AG08395 (cell line): Measurements from ENCODE around the gene SUGCT.
"Not testable (repeated sequence)": the region's sequence is repeated elsewhere in the genome, so short reads cannot be mapped to it uniquely, and the experiment has no call there.

ENCODE experiments used
- DNase-seq: peaks from one replicate; pipeline ENCODE4 v3.0.0; 2012; ENCODE audit warnings: mixed read lengths, low spot score

Gene SUGCT

DNA sequence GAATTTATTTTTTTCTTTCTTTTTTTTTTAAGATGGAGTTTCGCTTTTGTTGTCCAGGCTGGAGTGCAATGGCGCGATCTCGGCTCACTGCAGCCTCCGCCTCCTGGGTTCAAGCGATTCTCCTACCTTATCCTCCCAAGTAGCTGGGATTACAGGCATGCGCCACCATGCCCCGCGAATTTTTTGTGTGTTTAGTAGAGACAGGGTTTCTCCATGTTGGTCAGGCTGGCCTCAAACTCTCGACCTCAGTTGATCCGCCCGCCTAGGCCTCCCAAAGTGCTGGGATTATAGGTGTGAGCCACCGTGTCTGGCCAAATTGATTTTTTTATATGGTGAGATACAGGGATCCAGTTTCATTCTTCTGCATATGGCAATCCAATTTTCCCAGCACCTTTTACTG lies 5.1 kb downstream of the SUGCT start:
- DNase-seq, result not testable (repeated sequence)

DNA sequence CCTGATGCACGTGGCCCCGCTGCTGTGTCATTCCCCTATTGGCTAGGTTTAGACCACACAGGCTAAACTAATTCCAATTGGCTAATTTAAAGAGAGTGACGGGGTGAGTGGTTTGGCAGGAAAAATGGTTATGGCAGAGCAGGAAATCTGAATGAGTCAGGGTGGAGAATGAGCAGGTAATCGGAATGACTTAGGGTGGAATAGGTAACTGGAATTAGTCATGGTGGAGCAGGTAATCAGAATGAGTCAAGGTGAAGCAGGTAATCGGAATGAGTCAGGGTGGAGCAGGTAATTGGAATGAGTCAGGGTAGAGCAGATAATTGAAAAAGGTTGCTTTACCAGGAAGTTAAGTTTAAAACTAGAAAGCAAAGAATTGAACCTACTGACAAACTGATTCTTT lies 7.1 kb downstream of the SUGCT start:
- DNase-seq, result not testable (repeated sequence)

DNA sequence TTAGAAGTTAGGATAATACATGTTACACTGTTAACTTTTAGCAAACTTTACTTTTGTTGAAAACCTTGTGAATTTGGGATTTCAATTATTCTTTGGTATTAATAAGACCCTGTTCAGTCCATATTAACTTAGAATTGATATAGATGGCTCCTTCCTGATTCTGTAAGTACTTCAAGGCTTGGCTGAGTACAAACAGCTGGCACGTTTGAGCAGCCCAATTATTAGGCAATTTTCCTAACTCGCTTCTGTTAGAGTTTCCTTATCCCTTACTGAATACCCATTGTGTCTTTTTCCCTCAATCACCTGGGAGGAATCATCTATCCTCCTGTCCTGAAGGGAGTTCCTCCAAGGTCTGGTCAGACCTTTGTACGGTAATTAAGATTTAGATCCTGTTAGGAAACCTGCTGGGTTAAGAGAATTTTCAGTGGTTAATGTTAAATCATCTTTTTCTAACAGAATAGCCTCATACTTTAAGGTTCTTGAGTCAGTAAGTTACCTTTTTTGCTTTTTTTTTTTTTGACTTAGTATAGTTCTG lies 10.9 kb downstream of the SUGCT start:
- not testable (repeated sequence) for DNase-seq

DNA sequence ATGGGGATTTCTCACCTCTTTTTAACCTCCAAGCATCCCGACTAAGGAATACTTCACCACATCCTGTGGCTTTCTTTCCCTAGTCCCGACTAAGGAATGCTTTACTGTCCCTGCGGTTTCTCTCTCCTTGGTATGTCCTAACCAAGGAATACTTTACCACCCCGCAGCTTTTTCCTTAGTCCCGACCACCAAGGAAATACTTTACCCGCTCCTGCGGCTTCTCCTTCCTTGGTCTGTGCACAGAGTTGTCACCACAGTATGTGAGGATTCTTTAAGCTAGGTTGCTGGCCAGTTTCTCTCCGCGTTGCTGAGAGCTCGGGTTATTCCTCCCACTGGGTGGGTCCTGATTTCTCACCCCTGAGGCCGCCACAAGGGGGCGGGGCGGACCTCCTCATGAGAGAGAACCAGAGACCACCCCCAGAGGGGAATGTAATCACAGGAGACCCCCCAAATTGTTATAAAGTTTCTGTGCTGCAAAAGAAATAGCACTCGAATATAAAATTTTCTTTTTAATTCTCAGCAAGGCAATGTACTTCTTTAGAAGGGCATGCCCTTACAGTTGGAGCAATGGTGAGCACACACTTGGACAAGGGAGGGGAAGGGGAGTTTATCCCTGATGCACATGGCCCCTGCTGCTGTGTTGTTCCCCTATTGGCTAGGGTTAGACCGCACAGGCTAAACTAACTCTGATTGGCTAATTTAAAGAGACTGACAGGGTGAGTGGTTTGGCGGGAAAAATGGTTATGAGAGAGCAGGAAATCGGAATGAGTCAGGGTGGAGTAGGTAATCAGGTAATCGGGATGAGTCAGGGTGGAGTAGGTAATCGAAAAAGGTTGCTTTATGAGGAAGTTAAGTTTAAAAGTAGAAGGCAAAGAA lies 12.8 kb downstream of the SUGCT start:
- no peak for DNase-seq

DNA sequence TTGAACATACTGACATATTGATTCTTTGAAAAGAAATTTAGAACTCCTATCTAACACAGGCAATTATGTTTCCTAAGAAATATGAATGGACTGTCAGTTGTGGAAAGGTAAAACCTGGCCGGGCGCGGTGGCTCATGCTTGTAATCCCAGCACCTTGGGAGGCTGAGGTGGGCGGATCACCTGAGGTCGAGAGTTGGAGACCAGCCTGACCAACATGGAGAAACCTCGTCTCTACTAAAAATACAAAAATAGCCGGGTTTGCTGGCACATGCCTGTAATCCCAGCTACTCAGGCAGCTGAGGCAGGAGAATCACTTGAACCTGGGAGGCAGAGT lies 13.4 kb downstream of the SUGCT start:
- not testable (repeated sequence) for DNase-seq

DNA sequence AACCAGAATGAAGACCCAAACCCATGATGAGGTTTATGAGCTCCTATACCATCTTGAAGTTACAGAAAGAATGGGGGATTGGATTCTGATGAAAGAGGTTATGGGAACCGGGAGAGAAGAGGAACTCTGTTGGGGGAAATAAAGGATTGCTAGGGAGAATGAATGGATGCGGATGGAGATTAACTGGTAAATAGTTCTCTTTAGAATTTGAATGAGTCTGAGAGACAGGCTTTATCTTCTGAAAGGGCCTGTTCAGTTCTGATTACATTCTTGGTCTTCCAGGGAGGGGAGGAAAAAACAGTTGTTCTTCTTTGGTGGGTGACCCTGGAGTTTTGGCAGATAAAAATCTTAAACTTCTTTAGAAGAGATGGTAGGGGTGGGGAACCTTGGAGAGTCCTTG lies 13.9 kb downstream of the SUGCT start:
- DNase-seq, result no peak

DNA sequence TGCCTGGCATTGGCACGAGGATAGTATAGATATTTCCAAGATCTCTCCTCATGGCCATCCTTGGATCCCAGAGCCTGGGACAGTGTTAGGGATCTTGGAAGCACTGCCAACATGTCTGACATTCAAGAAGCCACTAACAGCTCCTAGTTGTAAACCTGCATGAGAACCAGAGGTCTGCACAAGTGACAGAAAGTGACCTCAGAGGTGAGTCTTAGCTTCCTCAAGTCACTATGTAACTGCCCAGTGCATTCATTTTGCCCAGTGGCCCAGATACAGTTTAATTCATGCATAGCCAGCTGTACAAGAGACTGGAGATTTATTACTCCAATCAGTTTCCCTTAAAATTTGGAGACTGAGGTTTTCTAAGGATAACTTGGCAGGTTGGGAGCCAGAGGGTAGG lies 16.7 kb downstream of the SUGCT start:
- DNase-seq, result no peak

DNA sequence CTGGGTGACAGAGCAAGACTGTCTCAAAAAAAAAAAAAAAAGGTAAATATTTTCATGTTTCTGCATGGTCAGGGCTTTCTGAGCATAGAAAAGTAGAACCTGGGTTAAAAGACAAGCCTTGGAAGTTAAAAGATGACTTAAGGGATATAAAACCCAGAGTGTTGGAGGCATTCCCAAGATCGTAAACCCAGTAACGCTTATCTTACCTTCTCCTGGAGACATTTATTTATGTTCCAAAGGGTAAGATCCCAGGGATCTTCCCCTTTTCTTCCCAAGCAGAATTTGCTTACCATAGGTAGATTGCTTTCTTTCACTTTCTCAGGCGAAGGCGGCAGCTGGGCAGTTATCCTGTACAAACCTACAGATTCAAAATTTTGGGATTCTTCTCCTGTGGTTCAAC lies 22.2 kb downstream of the SUGCT start:
- DNase-seq, result no peak

DNA sequence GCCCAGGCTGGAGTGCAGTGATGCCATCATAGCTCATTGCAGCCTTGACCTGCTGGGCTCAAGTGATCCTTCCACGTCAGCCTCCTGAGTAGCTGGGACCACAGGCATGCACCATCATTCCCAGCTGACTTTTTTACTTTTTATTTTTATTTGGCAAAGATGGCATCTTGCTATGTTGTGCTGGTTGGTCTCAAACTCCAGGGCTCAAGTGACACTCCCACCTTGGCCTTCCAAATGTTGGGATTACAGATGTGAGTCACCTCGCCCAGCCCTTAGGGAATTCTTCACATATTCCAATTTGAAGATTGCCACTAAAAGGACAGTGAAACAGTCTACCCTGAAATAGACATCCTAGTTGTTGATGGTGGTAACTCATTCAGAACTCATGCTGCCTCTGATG lies 27.7 kb downstream of the SUGCT start:
- DNase-seq, result no peak

DNA sequence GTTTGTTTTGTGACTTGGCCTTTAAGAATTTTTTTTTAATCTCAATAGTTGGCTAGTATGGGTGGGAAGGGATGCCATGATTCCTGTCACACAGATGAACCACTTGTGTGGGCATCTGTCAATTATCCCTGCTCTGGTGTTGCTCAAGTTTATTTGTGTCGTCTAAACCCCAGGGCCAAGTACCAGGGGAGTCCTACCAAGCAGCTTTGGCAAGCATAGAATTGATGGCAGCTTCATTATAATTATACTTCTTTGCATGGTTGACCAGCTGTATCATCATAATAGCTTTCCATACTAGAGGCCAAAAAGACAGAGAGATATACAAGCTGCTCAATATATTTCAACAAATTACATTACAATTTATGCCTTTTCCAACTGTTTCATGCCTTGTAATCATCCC lies 30.4 kb downstream of the SUGCT start:
- no peak for DNase-seq

DNA sequence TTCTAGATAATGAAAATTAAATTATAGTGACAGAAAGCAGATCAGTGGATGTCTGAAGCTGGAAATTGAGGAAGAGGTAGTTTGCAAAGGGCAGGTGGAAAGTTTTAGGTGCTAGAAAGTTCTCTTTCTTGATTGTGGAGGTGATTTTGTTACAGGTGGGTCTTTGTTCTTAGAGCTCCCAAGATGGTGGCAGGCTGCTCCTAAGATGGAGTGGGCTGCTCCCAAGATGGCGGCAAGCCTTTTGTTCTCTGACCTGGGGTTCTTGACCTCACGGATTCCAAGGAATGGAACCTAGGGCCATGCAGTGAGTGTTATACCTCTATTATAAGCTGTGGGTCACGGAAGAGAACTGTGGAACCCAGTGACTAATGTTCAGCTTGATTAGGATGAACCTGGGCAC lies 32.5 kb downstream of the SUGCT start:
- DNase-seq, result no peak

DNA sequence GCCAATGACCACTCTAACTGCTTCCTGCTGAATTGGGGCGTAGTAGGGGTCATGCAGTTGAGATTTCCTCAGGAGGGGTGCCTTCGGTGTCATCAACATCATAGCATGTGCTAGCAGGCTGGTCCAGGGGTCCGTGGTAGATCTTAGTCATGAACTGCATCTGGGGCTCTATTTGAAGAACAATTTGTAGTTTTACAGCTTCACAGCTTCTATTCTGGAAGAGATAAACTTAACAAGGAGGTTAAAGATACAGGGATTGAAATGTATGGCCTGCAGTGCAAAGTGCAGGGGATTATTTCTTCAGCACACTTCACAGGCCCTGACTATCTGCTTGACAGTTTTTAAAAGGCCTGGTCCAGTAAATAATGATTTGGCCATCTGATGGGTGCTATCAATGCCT lies 33.5 kb downstream of the SUGCT start:
- not testable (repeated sequence) for DNase-seq

DNA sequence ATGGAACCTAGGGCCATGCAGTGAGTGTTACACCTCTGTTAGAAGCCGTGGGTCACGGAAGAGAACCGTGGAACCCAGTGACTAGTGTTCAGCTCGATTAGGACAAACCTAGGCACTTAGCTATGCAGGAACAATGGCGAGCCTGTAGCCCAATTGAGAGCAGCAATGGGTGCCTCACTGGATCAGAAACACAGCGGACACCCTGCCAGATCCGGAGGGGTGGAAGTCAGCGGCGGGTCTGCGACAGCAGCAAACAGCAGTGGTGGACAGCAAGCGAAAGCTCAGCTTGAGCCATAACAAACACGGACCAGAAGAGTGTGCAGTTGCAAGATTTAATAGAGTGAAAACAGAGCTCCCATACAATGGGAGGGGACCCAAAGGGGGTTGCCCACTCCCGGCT lies 38.3 kb downstream of the SUGCT start:
- not testable (repeated sequence) for DNase-seq

DNA sequence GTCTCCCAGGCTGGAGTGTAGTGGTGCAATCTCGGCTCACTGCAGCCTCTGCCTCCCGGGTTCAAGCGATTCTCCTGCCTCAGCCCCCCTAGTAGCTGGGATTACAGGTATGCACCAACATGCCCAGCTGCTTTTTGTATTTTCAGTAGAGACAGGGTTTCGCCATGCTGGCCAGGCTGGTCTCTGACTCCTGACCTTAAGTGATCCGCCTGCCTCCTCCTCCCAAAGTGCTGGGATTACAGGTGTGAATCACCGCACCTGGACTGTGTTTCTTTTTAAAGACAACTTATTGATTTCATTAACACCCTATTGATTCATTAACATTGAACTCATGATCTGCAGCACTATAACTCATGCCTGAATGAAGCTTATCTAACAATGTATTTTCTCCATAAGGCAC lies 40.5 kb downstream of the SUGCT start:
- DNase-seq, result not testable (repeated sequence)

DNA sequence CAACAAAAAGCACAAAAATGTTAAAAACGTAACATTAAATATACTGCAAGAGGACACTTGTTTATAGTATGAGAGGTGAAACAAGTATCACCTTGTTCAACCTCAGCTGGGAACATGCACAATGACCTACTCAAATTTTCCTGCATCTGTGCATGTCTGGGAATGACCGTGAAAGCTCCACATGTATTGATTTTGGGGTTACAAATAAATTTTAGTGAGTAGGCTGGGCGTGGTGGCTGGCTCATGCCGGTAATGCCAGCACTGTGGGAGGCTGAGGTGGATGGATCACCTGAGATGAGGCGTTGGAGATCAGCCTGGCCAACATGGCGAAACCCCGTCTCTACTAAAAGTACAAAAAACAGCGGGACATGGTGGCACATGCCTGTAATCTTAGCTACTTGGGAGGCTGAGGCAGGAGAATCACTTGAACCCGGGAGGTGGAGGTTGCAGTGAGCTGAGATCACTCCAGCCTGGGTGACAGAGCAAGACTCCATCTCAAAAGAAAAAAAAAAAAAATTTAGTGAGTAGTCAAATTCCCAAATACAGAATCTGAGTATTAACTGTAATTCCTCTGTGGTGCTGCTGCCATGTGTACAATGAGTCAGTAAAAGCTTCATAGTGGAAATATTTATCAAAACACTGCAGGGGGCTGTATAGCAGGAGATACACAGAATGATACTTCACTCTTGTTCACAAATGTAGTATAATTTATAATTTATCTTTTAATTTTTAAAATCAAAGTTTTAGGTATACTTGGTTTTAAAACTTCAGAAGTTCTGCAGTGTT lies 41.1 kb downstream of the SUGCT start:
- peak; percentile 55 for DNase-seq

DNA sequence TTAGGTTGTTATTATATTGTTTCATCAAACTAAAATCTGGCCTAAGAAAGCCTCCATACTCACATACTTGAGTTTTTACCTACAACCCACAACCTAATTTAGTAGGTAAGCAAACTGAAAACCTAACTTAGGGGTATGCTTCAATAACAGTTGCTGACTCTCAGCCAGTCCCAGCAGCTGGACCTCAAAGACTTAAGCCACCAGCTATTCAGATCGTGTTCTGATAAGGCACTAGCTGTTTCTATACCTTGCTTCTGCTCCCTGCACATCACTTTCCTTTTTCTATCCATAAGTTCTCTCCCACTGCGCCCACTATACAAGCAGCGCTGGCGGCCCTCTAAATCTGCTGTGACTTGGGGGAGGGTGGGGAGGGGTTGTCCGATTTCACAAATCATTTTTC lies 42.3 kb downstream of the SUGCT start:
- no peak for DNase-seq

DNA sequence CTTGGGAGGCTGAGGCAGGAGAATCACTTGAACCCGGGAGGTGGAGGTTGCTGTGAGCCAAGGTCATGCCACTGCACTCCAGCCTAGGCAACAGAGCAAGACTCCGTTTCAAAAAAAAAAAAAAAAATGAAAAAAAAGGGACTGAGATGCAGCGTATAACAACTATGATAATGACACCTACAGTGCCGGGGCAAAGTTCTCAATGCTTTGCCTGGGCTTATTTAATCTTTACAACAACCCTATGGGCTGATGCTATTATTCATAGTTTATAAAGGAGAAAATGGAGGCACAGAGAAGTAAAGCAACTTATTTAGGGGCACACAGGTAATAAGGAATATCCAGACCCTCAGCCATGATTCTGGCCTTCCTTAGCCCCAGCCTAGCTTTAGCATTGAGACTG lies 47.6 kb downstream of the SUGCT start:
- DNase-seq, result no peak

DNA sequence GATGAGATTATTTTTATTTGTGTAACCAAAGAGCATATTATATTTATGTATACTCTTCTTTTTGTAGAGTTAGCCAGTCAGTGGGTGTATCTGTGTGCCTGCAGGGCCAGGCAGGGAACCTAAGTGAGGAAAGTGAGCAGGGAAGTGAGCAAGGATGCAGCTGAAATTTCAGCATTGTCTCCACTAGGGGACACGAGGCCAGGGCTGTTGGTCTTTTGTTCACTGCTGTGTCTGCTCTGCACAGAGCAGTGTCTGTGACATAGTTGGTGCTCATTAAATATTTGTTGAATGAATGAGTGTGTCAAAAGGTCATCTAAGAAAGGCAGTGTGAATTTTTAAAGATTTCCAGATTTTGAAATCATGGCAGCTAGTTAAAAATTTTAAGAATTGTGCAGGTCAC lies 51.8 kb downstream of the SUGCT start:
- DNase-seq, result no peak

DNA sequence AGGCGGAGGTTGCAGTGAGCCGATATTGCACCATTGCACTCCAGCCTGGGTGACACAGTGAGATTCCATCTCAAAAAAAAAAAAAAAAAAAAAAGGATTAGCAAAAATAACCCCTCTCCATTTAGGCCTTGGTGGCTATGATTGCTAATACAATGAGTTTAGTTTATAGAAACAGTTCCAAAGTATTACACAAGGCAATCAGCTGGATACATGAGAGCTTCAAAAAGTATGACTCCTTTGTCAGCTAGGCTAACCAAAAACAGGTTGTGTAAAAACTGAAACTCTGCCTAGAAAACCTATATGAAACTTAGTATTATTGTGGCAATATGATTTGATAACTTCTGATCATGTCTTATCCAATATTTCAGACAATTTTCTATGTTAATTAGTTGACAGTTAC lies 57.2 kb downstream of the SUGCT start:
- DNase-seq, result peak; percentile 79

DNA sequence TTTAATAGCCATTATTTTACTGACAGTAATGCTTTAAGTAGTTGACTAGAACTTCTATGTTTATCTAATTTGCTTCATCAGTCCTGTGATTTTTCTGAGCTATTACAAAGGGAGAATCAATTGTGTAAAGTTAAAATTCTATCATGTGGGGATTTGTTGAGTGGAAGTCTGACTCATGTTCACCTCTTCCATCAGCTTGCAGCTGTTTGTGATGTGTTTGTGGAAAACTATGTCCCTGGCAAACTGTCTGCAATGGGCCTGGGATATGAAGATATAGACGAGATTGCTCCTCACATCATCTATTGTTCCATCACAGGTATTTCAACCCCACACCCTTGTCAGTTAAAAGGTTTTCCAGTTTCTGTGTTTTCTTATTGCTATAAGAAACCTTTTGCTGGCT lies 59.9 kb downstream of the SUGCT start:
- peak; percentile 45 for DNase-seq

DNA sequence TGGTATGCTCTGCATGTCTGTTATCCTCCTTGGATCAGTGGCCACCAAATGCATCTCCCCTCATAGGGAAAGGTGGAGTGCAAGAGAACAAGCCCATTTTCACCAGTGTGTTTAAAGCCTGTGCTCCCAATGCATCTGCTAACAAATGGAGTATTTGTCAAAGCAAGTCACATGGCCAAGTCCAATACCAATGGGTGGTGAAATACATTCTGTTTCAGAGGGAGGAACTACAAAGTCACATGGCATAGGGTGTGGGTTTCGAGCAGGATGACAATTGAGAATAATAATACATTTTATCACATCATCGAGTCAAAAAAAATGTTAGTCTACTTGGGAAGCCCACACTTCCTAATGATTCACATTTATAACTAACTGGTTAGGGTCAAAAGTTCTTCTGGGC lies 62.7 kb downstream of the SUGCT start:
- no peak for DNase-seq

DNA sequence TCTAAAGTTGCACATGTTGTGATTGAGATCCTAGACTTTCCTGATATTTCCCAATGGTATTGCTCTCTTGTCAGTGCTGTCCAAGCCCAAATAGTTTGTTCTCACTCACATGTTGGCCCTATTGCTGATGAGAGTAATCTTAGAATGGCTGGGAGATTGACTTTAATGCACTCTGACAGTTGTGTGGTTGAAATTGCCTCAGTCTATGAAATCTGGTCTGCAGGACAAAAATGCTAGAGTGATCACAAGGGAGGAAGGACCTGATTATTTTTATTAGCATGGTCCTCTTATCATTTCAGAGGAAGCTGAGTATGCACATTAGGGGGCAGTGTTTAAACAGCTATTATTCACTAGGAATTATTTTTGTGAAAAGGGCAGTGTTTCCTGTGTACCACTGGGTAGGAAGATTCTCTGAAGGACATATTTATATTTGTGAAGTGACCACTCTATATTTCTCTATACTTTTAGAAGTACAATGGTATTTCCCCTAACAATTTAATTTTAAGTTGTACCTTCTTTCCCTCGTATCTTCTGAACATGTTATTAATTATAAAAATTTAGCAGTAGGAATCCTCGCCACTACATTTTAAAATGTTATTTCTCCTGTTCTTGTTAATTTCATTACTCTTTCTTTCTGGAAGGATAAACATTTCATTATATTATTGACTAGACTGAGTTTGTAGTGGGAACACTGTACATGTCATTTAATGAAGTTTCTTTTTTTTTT lies 64.4 kb downstream of the SUGCT start:
- peak; percentile 62 for DNase-seq

DNA sequence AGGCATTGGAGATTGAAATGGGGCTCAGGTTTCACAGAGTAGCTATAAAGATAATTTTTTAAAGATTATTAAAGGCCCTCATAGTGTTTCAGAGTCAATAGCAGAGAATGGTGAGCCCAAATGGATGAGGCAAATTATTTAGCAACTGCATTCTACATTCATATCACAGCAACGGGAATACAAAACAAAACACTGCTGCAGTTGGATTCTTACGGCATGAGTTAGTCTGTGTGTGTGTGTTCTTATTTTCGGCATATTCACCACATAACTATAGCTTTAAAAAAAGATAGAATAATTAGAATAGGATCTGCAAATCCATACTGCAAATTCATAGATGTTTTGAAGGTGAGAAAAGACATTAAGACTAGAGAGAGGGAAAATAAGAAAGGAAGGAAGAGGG lies 66.0 kb downstream of the SUGCT start:
- peak; percentile 67 for DNase-seq
